GM23248 (cell line): Measurements from ENCODE around the gene PHLDB3. TPM values are rescaled to one million over a fixed set of nuclear protein-coding genes. Genes with fewer than 3 reads are reported as not detected.

Source experiments
- DNase-seq: peaks from one replicate; pipeline ENCODE4 v3.0.0-alpha.2; 2015
- H2AFZ ChIP-seq: fragments of 200-600 bp; sonication (generic); 2 replicates; pipeline ENCODE4 v1.6.1; 2016; ENCODE audit warnings: antibody characterized with exemption
- H3F3A ChIP-seq: fragments of 200-600 bp; sonication (generic); 2 replicates; pipeline ENCODE4 v1.6.1; 2016; ENCODE audit warnings: mild to moderate bottlenecking, antibody characterized with exemption, mixed run types; ENCODE audit not compliant: insufficient read depth
- H3K27ac ChIP-seq: fragments of 200-600 bp; sonication (generic); 2 replicates; pipeline ENCODE4 v1.5.1; 2016; ENCODE audit warnings: mild to moderate bottlenecking
- H3K27me3 ChIP-seq: fragments of 200-600 bp; sonication (generic); replicated peaks from 2 replicates; pipeline ENCODE4 v1.6.1; 2016; ENCODE audit warnings: mild to moderate bottlenecking; ENCODE audit not compliant: insufficient read depth
- H3K36me3 ChIP-seq: fragments of 200-600 bp; sonication (generic); 2 replicates; pipeline ENCODE4 v1.6.1; 2016; ENCODE audit warnings: low read depth, mild to moderate bottlenecking
- H3K4me1 ChIP-seq: fragments of 200-600 bp; sonication (generic); 2 replicates; pipeline ENCODE4 v1.6.1; 2016; ENCODE audit warnings: mild to moderate bottlenecking; ENCODE audit not compliant: insufficient read depth
- H3K4me2 ChIP-seq: fragments of 200-600 bp; sonication (generic); one replicate; pipeline ENCODE4 v1.6.1; 2016; ENCODE audit warnings: mild to moderate bottlenecking; ENCODE audit not compliant: unreplicated experiment
- H3K4me3 ChIP-seq: fragments of 200-600 bp; sonication (generic); 2 replicates; pipeline ENCODE4 v1.5.1; 2016; ENCODE audit warnings: mild to moderate bottlenecking
- H3K79me2 ChIP-seq: fragments of 200-600 bp; sonication (generic); 2 replicates; pipeline ENCODE4 v1.6.1; 2016; ENCODE audit warnings: mild to moderate bottlenecking; ENCODE audit not compliant: insufficient read depth
- H3K9ac ChIP-seq: fragments of 200-600 bp; sonication (generic); 2 replicates; pipeline ENCODE4 v1.6.1; 2016; ENCODE audit warnings: mild to moderate bottlenecking
- H3K9me2 ChIP-seq: fragments of 200-600 bp; sonication (generic); 2 replicates; pipeline ENCODE4 v1.6.1; 2016; ENCODE audit warnings: mixed run types, mild to moderate bottlenecking, moderate library complexity; ENCODE audit not compliant: insufficient read depth
- H3K9me3 ChIP-seq: fragments of 200-600 bp; sonication (generic); one replicate; pipeline ENCODE4 v1.6.1; 2017; ENCODE audit warnings: low read depth
- H4K20me1 ChIP-seq: fragments of 200-600 bp; sonication (generic); 2 replicates; pipeline ENCODE4 v1.6.0; 2016; ENCODE audit not compliant: insufficient read depth
- EZH2 ChIP-seq: fragments of 200-600 bp; sonication (generic); IDR thresholded peaks from 2 replicates; pipeline ENCODE4 v1.6.1; 2018; ENCODE audit warnings: antibody characterized with exemption, mild to moderate bottlenecking; ENCODE audit not compliant: insufficient read depth, poor library complexity, severe bottlenecking
- EZH2phosphoT487 ChIP-seq: fragments of 200-600 bp; sonication (generic); IDR thresholded peaks from 2 replicates; pipeline ENCODE4 v1.6.1; 2018; ENCODE audit warnings: antibody characterized with exemption, moderate library complexity, mild to moderate bottlenecking, low read depth; ENCODE audit not compliant: insufficient read depth
- WGBS, 2 experiments: methylation state at CpG; one replicate each; pipeline ENCODE4 v1.1.6; 2015 to 2017; ENCODE audit warnings: low lambda C conversion rate in 2 of 2, low coverage in 1 of 2; ENCODE audit errors: missing lambda C conversion rate in 2 of 2; 5-methylcytosine and 5-hydroxymethylcytosine counted together
- in situ Hi-C: fragments of 300-500 bp; cut with MboI; formaldehyde crosslinking; loops from 2 replicates; pipeline ENCODE4 v1.15.0; 2020
- polyA plus RNA-seq: library from polyadenylated mRNA; unstranded; fragments of >200 nt; fragmentation: Nextera tagmentation; extraction: Ambion mirVana; gene quantifications from 2 replicates; pipeline ENCODE4 v1.2.1, GENCODE V29; 2016
- total RNA-seq: library from RNA; depleted of rRNA; stranded (reverse); fragments of >200 nt; shearing (Covaris generic); gene quantifications from 2 replicates; pipeline ENCODE4 v1.2.3, GENCODE V29; 2014

The PHLDB3 gene
- total and polyA plus RNA-seq, 2 experiments from 2014 or later: 4.6 to 5.6 TPM

DNA sequence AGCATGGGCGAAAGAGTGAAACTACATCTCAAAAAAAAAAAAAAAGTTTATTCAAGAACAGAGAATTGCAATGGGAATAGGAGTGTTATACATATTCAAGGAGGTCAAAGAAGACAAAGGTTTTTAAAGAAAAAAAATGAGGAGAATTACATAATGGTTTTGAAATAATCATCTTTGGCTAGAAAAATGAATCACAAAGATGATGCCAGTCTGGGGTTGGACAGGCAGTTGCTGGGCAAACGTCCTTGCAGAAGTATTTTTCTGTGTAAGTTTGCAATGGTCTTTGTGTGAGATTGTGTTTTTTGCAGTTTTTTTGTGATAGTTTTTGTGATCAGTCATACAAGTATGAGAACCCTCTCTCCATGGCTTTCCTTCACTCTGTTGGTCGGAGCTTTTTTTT, 62.8 kb downstream of the PHLDB3 start:
- Histone ChIP-seq H3F3A (peaks cover 24% of the 10 kb centered on the region), H4K20me1 (no peaks in the 10 kb centered on the region), H3K4me3 (no peak overlapping the region), H3K27ac (no peak overlapping the region), H3K36me3 (no peaks in the 10 kb centered on the region), H3K4me2 (no peak overlapping the region), H3K4me1 (peaks cover 9% of the 10 kb centered on the region), H2AFZ (no peak overlapping the region), H3K9me3 (no peaks in the 10 kb centered on the region), H3K27me3 (no peaks in the 10 kb centered on the region), H3K9ac (no peak overlapping the region), H3K79me2 (no peaks in the 10 kb centered on the region), H3K9me2 (no peaks in the 10 kb centered on the region)
- DNase-seq: peak; percentile 37
- in situ Hi-C loops: no loop called here
- TF ChIP-seq EZH2phosphoT487: no peak
- no peak for TF ChIP-seq EZH2
- 60 to 65% methylated on average over 3 of the region's 3 CpGs for WGBS, 2 experiments

DNA sequence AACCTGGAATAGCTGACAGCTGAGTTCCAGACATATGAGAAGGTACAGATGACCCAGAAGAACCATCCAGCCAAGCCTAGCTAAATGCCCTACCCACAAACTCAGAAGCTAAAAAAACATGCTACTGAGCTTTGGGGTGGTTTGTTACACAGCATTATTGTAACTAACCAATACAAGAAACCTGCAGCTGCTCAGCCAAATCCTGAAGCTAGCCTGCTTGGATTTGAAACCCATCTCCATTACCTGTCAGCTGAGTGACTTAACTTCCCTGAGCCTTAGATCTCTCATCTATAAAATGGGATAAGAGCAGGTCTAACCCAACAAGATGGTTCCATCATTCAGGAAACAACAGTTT, 64.9 kb downstream of the PHLDB3 start:
- in situ Hi-C loops: no loop called here
- TF ChIP-seq EZH2phosphoT487: no peak
- peak overlapping the region; percentile 12; the same call in 1 of the 2 replicates for H3K27ac ChIP-seq

DNA sequence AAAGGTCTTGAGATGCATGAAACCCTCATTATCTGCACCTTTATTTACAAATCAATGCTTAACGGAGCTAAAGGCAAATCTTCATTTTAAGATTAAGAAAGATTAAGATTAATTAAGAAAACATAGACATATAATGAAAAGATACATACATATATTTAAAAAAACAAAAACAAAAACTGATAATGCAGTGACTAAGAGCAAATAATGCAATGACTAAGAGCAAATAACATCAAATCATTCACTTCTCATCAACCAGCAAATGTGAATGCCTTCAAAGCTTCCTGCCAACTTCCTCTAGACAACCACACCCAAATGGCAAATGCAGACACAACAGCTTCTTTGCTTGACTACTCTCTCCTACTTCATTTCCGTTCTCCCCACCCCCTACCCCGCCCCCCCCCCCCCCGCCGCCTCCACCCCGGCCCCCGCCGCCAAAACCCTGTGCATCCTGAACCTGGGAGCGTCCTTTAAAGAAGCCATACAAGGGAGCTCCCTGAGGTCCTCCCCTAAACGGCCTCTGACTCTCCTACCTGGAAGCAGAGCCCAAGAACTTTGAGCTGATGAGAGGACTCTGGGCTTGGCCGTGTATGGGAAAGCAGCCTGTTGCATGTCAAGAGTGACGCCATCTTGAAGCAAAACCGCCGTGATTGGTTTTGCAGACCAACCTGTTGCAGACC, 65.4 kb downstream of the PHLDB3 start:
- Histone ChIP-seq H3K4me3 (no peak overlapping the region), H3K27ac (peak overlapping the region; percentile 78), H3K27me3 (no peaks in the 10 kb centered on the region), H4K20me1 (no peaks in the 10 kb centered on the region), H3K9ac (peak overlapping the region; percentile 25; the same call in 1 of the 2 replicates), H3K79me2 (no peaks in the 10 kb centered on the region), H2AFZ (no peak overlapping the region), H3K4me2 (peak overlapping the region; percentile 74), H3K9me3 (no peaks in the 10 kb centered on the region), H3F3A (peaks cover 24% of the 10 kb centered on the region), H3K9me2 (no peaks in the 10 kb centered on the region), H3K36me3 (no peaks in the 10 kb centered on the region), H3K4me1 (peaks cover 9% of the 10 kb centered on the region)
- WGBS, 2 experiments: 16 to 27% methylated on average over 8 to 14 of the region's 14 CpGs
- no peak for TF ChIP-seq EZH2
- no peak; the same call in 1 of the 2 replicates for TF ChIP-seq EZH2phosphoT487
- peak; percentile 91 for DNase-seq
- in situ Hi-C loops: no loop called here

More for the DNA sequence above, 64.9 kb downstream of the PHLDB3 start:
- H3F3A ChIP-seq: peaks cover 24% of the 10 kb centered on the region
- H3K4me1 ChIP-seq: peaks cover 9% of the 10 kb centered on the region
- H3K9me3 ChIP-seq: no peaks in the 10 kb centered on the region
- H3K4me3 ChIP-seq: no peak overlapping the region
- no peak overlapping the region for H2AFZ ChIP-seq
- no peaks in the 10 kb centered on the region for H3K79me2 ChIP-seq
- no peaks in the 10 kb centered on the region for H4K20me1 ChIP-seq
- no peaks in the 10 kb centered on the region for H3K9me2 ChIP-seq
- H3K27me3 ChIP-seq: no peaks in the 10 kb centered on the region
- H3K36me3 ChIP-seq: no peaks in the 10 kb centered on the region
- no peak overlapping the region for H3K4me2 ChIP-seq
- DNase-seq: no peak
- H3K9ac ChIP-seq: no peak overlapping the region

DNA sequence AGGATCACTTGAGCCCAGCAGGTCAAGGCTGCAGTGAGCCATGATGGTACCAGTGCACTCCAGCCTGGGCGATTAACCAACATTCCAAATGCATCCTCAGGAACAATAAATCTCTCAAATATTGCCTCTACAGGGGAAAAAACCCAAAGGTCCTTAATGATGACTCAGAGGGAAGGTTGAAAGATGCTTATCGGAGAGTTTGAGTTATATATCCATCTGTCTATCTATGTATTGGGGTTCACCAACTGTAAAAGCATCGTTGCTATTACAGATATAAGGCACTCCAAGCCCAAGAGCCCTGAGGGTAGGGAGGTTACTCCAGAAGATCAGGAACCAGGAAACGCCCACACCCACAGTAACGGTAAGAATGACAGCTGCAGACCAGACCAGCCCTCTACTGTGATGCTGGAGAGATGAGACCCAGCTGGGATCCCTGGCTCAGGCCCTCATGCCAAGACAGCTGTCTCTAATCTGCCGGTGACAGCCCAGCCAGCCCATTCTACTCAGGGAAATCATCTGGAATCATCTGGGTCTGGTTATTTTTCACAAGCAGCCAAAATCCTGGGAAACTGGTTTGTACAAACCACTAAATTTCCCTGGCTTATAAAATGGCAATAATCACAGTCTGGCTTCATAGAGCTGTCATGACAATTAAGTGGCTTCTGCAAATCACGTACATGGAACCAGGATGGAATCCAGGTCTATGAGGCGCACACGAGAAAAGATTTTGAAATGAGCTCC, 66.1 kb downstream of the PHLDB3 start:
- TF ChIP-seq EZH2 (no peak), EZH2phosphoT487 (peak; percentile 79; the same call in 1 of the 2 replicates)
- WGBS, 2 experiments: 1 to 3% methylated on average over 9 of the region's 9 CpGs
- no peaks in the 10 kb centered on the region for H3K79me2 ChIP-seq
- H3K27ac ChIP-seq: peak overlapping the region; percentile 78
- H3K9me2 ChIP-seq: no peaks in the 10 kb centered on the region
- peak overlapping the region; percentile 74 for H3K4me2 ChIP-seq
- H3K4me3 ChIP-seq: no peak overlapping the region
- no peaks in the 10 kb centered on the region for H3K9me3 ChIP-seq
- H3K27me3 ChIP-seq: no peaks in the 10 kb centered on the region
- no peaks in the 10 kb centered on the region for H4K20me1 ChIP-seq
- H2AFZ ChIP-seq: no peak overlapping the region
- H3K9ac ChIP-seq: peak overlapping the region; percentile 25; the same call in 1 of the 2 replicates
- in situ Hi-C loops: no loop called here
- peak; percentile 86 for DNase-seq
- peaks cover 24% of the 10 kb centered on the region for H3F3A ChIP-seq
- H3K36me3 ChIP-seq: no peaks in the 10 kb centered on the region
- H3K4me1 ChIP-seq: peaks cover 9% of the 10 kb centered on the region
